ENCODE data around the gene TMEM132D. TPM values are rescaled to one million over a fixed set of nuclear protein-coding genes. Genes with fewer than 3 reads are reported as not detected.

Gene TMEM132D
- total and polyA plus RNA-seq, 2 of the 8 experiments (the other 6 are each of a cell fraction or from before 2014, with no cell fraction given), result 3.5 to 10.1 TPM

- H3K14ac ChIP-seq (ENCODE audit: insufficient read length), result no peak overlapping the region
- no peak overlapping the region for H3K23ac ChIP-seq (ENCODE audit: insufficient read length)
- no peak overlapping the region for H4K91ac ChIP-seq (replicated peaks; ENCODE audit: insufficient read length, low read length)
- H4K8ac ChIP-seq (ENCODE audit: extremely low read depth, insufficient read depth, low read length), result no peak overlapping the region
- FAIRE-seq (no peak), DNase-seq (ENCODE audit: low read depth in 1 of 2, low spot score in 2 of 2) (no peak)
- no peak overlapping the region for H2BK20ac ChIP-seq (ENCODE audit: low read length)
- no peaks in the 10 kb centered on the region for H3K23me2 ChIP-seq (ENCODE audit: low read depth, low read length)
- H3K79me2 ChIP-seq (ENCODE audit: control insufficient read depth in 1 of 2, insufficient read depth in 2 of 2, low read length in 2 of 2), result no peaks in the 10 kb centered on the region
- H3K4ac ChIP-seq (replicated peaks; ENCODE audit: insufficient read length, low read depth, low read length), result no peak overlapping the region
- no peaks in the 10 kb centered on the region for H3K4me1 ChIP-seq (replicated peaks in 1 of 4; ENCODE audit: control insufficient read depth in 3 of 4, insufficient read depth in 4 of 4, low read length in 3 of 4)
- H2BK5ac ChIP-seq (ENCODE audit: low read depth, low read length), result no peak overlapping the region
- H2AK5ac ChIP-seq (ENCODE audit: low read depth, low read length), result no peak overlapping the region
- ChIA-PET CTCF (ENCODE audit: partially characterized antibody) (interaction anchor here (1.0 to 2.2 kb wide), 6 partner anchors 14 to 858 kb away, joined by 3 to 8 read pairs (median 4); no protein-coding TSS in a partner anchor), POLR2A (ENCODE audit: partially characterized antibody) (no interaction called here)
- H3K9ac ChIP-seq (replicated peaks in 1 of 4; ENCODE audit: extremely low read depth in 1 of 4, low read depth in 3 of 4, low read length in 3 of 4), result no peak overlapping the region
- H3K18ac ChIP-seq (ENCODE audit: extremely low read depth, low read length), result no peak overlapping the region
- no peaks in the 10 kb centered on the region for H3K36me3 ChIP-seq (ENCODE audit: control insufficient read depth in 2 of 4, insufficient read depth in 4 of 4, low read length in 3 of 4)
- no peak overlapping the region for H2BK12ac ChIP-seq (ENCODE audit: low read depth, low read length)
- H3K56ac ChIP-seq (replicated peaks; ENCODE audit: insufficient read length, low read depth, low read length), result no peak overlapping the region
- no peaks in the 10 kb centered on the region for H3K27me3 ChIP-seq (replicated peaks in 1 of 4; ENCODE audit: control insufficient read depth in 3 of 4, extremely low read depth in 1 of 4, insufficient read depth in 3 of 4, low read length in 3 of 4)
- no peaks in the 10 kb centered on the region for H3K79me1 ChIP-seq (ENCODE audit: low read depth, low read length)
- no peak overlapping the region for H2BK15ac ChIP-seq (ENCODE audit: low read length)
- no peak overlapping the region for H2AFZ ChIP-seq (ENCODE audit: low read length)
- H3K27ac ChIP-seq (ENCODE audit: low read depth, low read length), result no peak overlapping the region
- H3K4me2 ChIP-seq (ENCODE audit: insufficient read depth in 1 of 2, low read depth in 2 of 2, low read length in 2 of 2), result no peak overlapping the region
- H3K9me3 ChIP-seq (ENCODE audit: insufficient read depth in 2 of 2, low read depth in 1 of 2, low read length in 1 of 2), result no peaks in the 10 kb centered on the region
- H4K5ac ChIP-seq (ENCODE audit: insufficient read length, low read depth, low read length), result no peak overlapping the region
- H3K4me3 ChIP-seq (ENCODE audit: extremely low read depth in 1 of 4, insufficient read depth in 2 of 4, low read depth in 3 of 4, low read length in 4 of 4), result no peak overlapping the region
- WGBS, 2 experiments (ENCODE audit: extremely low coverage in 1 of 2, insufficient coverage in 1 of 2, insufficient read length in 1 of 2, insufficient replicate concordance in 2 of 2, low coverage in 1 of 2, low lambda C conversion rate in 2 of 2, missing lambda C conversion rate in 1 of 2), result 92% methylated on average over 11 of the region's 11 CpGs; no CpG with 5 or more reads in 1 of the 2 experiments
- no peak overlapping the region for H2BK120ac ChIP-seq (replicated peaks; ENCODE audit: low read depth, low read length)
- H4K20me1 ChIP-seq (replicated peaks in 1 of 2; ENCODE audit: control insufficient read depth in 1 of 2, insufficient read depth in 2 of 2, low read length in 2 of 2), result no peaks in the 10 kb centered on the region
- TF ChIP-seq SIRT6 (IDR thresholded peaks at IDR 0.05; ENCODE audit: low read length), result no peak
- no peak for TF ChIP-seq GABPA (IDR thresholded peaks at IDR 0.05; ENCODE audit: borderline replicate concordance, insufficient read depth, low read length)
- no peak for TF ChIP-seq POLR2A (IDR thresholded peaks at IDR 0.05; ENCODE audit: control extremely low read depth in 1 of 2, low read depth in 2 of 2, low read length in 2 of 2)
- no peak for TF ChIP-seq CHD2 (IDR thresholded peaks at IDR 0.05; ENCODE audit: low read length)
- no peak for TF ChIP-seq BRCA1 (IDR thresholded peaks at IDR 0.05; ENCODE audit: low read depth, low read length)
- no peak for TF ChIP-seq YY1 (IDR thresholded peaks at IDR 0.05; ENCODE audit: low read depth, low read length)
- TF ChIP-seq JUN (IDR thresholded peaks at IDR 0.05; ENCODE audit: low read depth, low read length), result no peak
- TF ChIP-seq RXRA (IDR thresholded peaks at IDR 0.05; ENCODE audit: insufficient read depth, low read depth, low read length), result no peak
- no peak for TF ChIP-seq BACH1 (IDR thresholded peaks at IDR 0.05; ENCODE audit: low read length)
- no peak for TF ChIP-seq POLR2AphosphoS5 (IDR thresholded peaks at IDR 0.05; ENCODE audit: low read depth, low read length)
- TF ChIP-seq CHD1 (IDR thresholded peaks at IDR 0.05; ENCODE audit: low read depth, low read length), result no peak
- no peak for TF ChIP-seq POU5F1 (IDR thresholded peaks at IDR 0.05; ENCODE audit: low read depth, low read length)
- no peak for TF ChIP-seq ATF3 (IDR thresholded peaks at IDR 0.05; ENCODE audit: insufficient read depth, low read depth, low read length)
- TF ChIP-seq SP4 (IDR thresholded peaks at IDR 0.05; ENCODE audit: low read length), result no peak
- no peak for TF ChIP-seq CTBP2 (IDR thresholded peaks at IDR 0.05; ENCODE audit: borderline replicate concordance, insufficient read depth, insufficient read length, low read length)
- TF ChIP-seq KDM4A (IDR thresholded peaks at IDR 0.05; ENCODE audit: low read depth, low read length, severe bottlenecking), result no peak
Observed at GRCh38 chr12:129053232-129053631, 850.6 kb downstream of the TMEM132D start.

Measured in H1 (cell line).